Lung (tissue), 12 donors: ENCODE measurements around the gene IL18. TPM values are rescaled to one million over a fixed set of nuclear protein-coding genes. Genes with fewer than 3 reads are reported as not detected.

Source experiments
- ATAC-seq: fragments of 200-7000 bp; cut with Tn5 transposase; one replicate; pipeline ENCODE4 v1.9.1; 2020; ENCODE audit warnings: moderate number of reproducible peaks; ENCODE audit not compliant: insufficient read depth, low FRiP score
- DNase-seq, 3 donors: peaks; one replicate each; pipeline ENCODE4 v3.0.0-alpha.2; 2013 to 2017
- H3K27ac ChIP-seq, 2 donors: one replicate each; pipeline ENCODE4 v1.5.1; 2013; ENCODE audit warnings: mild to moderate bottlenecking in 2 of 2, moderate library complexity in 2 of 2, control low read depth in 1 of 2, inconsistent platforms in 1 of 2, low read depth in 1 of 2, low read length in 1 of 2
- H3K27me3 ChIP-seq, 3 donors: one replicate each; pipeline ENCODE4 v1.5.1; 2013; ENCODE audit warnings: low read length in 2 of 3; ENCODE audit not compliant: control insufficient read depth in 3 of 3, insufficient read depth in 3 of 3
- H3K36me3 ChIP-seq, 4 donors: one replicate each; pipeline ENCODE4 v1.5.1; 2013; ENCODE audit warnings: low read length in 4 of 4, mild to moderate bottlenecking in 1 of 4, moderate library complexity in 1 of 4; ENCODE audit not compliant: control insufficient read depth in 4 of 4, insufficient read depth in 4 of 4
- H3K4me1 ChIP-seq, 5 donors: one replicate each; pipeline ENCODE4 v1.5.1; 2013; ENCODE audit warnings: low read length in 5 of 5, mild to moderate bottlenecking in 2 of 5, moderate library complexity in 1 of 5; ENCODE audit not compliant: control insufficient read depth in 5 of 5, insufficient read depth in 5 of 5
- H3K4me3 ChIP-seq: one replicate; pipeline ENCODE4 v1.5.1; 2013; ENCODE audit warnings: mild to moderate bottlenecking, control low read depth, moderate library complexity
- H3K9ac ChIP-seq, 2 donors: one replicate each; pipeline ENCODE4 v1.5.1; 2013; ENCODE audit warnings: low read length in 2 of 2, control low read depth in 1 of 2; ENCODE audit not compliant: insufficient read depth in 1 of 2
- H3K9me3 ChIP-seq, 4 donors: one replicate each; pipeline ENCODE4 v1.5.1; 2013; ENCODE audit warnings: low read length in 3 of 4, mild to moderate bottlenecking in 1 of 4, moderate library complexity in 1 of 4; ENCODE audit not compliant: control insufficient read depth in 4 of 4, insufficient read depth in 3 of 4
- WGBS, 2 donors: extraction: QIAGEN DNeasy Blood & Tissue Kit; methylation state at CpG; one replicate each; pipeline ENCODE4 v1.1.7; 2013; 5-methylcytosine and 5-hydroxymethylcytosine counted together
- polyA plus RNA-seq, 2 donors: library from polyadenylated mRNA; stranded (reverse); fragments of 200-250 nt; gene quantifications; one replicate each; pipeline ENCODE4 v1.2.1, GENCODE V29; 2013
- total RNA-seq, 2 donors: library from RNA; depleted of rRNA in 1 of 2; stranded (reverse); fragments of >200 nt in 1 of 2; gene quantifications; one replicate each; pipeline ENCODE4 v1.2.1, GENCODE V29; 2014 to 2021
- TF ChIP-seq, protein P1 (sequence below): IDR thresholded peaks from 2 replicates; pipeline ENCODE4 v1.5.1; 2012; ENCODE audit warnings: mild to moderate bottlenecking; ENCODE audit errors: control extremely low read depth, extremely low read depth
- donor health status: control.
- donor health status: control.
- donor health status: Bipolar disorder and iron deficiency.
- donor health status: healthy.
- donor health status: DM: yes; HTN: yes; CAD: no.

The IL18 gene
- total and polyA plus RNA-seq, 4 donors: 23.7 to 88.9 (median 27.0) TPM

DNA sequence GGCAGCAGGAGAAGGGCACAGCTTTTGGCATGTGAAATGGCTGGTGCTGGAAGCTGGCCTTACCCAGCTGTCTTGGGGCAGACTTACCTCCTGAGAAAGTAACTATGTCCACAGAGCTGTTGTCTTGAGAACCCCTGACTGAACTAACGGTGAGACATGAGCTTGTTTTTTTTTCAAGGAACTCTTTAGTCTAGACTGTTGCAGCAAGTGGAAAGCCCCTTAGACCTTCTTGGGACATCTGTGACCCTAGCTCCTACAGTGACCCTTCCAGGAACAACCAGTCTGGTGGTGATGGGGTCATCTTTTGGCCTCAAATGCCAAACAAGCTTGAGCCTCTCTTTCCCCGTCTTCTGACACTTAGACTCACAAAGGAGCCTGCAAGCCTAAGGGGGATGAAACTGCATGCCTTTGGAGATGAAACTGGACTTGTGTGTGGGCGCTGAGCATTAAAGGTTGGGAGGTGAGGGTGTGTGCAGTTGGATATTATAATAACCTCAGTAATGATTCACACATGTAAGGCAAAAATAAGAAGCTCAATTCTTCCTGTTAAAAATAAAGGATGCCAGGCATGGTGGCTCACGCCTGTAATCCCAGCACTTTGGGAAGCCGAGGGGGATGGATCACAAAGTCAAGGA, 41.8 kb downstream of the IL18 start:
- ATAC-seq: no peak
- H3K27ac ChIP-seq: no peak overlapping the region
- H3K9ac ChIP-seq: no peak overlapping the region
- no peak overlapping the region for H3K4me3 ChIP-seq
- no peaks in the 10 kb centered on the region for H3K27me3 ChIP-seq
- H3K36me3 ChIP-seq: peaks cover 0 to 4% (median 0%) of the 10 kb centered on the region in 4 donors
- WGBS, 2 donors: 90 to 93% methylated on average over 5 of the region's 5 CpGs
- DNase-seq: no peak
- TF ChIP-seq, protein P1, sequence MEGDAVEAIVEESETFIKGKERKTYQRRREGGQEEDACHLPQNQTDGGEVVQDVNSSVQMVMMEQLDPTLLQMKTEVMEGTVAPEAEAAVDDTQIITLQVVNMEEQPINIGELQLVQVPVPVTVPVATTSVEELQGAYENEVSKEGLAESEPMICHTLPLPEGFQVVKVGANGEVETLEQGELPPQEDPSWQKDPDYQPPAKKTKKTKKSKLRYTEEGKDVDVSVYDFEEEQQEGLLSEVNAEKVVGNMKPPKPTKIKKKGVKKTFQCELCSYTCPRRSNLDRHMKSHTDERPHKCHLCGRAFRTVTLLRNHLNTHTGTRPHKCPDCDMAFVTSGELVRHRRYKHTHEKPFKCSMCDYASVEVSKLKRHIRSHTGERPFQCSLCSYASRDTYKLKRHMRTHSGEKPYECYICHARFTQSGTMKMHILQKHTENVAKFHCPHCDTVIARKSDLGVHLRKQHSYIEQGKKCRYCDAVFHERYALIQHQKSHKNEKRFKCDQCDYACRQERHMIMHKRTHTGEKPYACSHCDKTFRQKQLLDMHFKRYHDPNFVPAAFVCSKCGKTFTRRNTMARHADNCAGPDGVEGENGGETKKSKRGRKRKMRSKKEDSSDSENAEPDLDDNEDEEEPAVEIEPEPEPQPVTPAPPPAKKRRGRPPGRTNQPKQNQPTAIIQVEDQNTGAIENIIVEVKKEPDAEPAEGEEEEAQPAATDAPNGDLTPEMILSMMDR: no peak
- H3K4me1 ChIP-seq: no peaks in the 10 kb centered on the region
- no peaks in the 10 kb centered on the region for H3K9me3 ChIP-seq

DNA sequence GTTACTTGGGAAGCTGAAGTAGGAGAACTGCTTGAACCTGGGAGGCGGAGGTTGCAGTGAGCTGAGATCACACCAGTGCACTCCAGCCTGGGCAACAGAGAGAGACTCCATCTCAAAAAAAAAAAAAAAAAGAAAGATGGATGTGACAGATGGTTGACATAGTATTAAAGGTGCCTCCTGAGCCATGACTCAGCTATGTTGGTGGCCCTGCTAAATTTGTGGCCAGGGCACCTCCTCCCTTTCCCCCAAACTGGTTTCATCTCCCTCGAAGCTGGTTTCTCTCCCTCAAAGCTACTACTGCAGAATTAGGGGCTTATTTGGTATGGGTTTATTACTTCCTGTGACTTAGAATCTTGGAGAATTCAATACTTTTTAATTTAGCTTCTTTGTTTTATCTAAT, 45.7 kb downstream of the IL18 start:
- no peak for ATAC-seq
- 74 to 84% methylated on average over 2 of the region's 2 CpGs for WGBS, 2 donors

DNA sequence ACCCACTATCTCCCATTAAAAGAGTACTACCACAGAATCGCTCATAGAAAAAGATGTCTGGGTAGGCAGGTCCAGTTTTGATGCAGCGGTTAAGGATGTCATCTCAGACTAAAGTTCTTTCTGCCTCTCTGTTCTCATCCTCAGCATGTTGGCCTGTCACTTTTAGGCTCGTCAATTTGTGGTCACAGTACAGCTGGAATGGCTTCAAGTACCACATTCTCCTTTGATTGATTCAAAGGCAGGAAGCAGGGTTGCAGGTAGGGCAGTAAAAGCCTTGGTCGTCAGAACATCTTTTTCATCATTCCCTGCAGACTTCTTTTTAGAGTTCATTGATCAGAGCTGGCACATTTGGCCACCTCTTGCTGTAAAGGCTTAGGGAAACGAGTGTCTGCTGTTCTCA, 48.5 kb downstream of the IL18 start:
- Histone ChIP-seq H3K9ac (no peak overlapping the region), H3K27me3 (no peaks in the 10 kb centered on the region), H3K4me1 (no peaks in the 10 kb centered on the region), H3K27ac (no peak overlapping the region), H3K36me3 (peaks cover 0 to 4% (median 0%) of the 10 kb centered on the region in 4 donors), H3K9me3 (no peaks in the 10 kb centered on the region), H3K4me3 (no peak overlapping the region)
- TF ChIP-seq, protein P1: no peak
- WGBS, 2 donors: 79 to 83% methylated on average over 5 of the region's 5 CpGs
- no peak for ATAC-seq
- DNase-seq: no peak

More for the DNA sequence above, 45.7 kb downstream of the IL18 start:
- H3K27me3 ChIP-seq: no peaks in the 10 kb centered on the region
- H3K4me1 ChIP-seq: no peaks in the 10 kb centered on the region
- no peak overlapping the region for H3K9ac ChIP-seq
- no peaks in the 10 kb centered on the region for H3K9me3 ChIP-seq
- peaks cover 0 to 4% (median 0%) of the 10 kb centered on the region in 4 donors for H3K36me3 ChIP-seq
- no peak overlapping the region for H3K4me3 ChIP-seq
- TF ChIP-seq, protein P1: no peak
- H3K27ac ChIP-seq: no peak overlapping the region
- DNase-seq: no peak

DNA sequence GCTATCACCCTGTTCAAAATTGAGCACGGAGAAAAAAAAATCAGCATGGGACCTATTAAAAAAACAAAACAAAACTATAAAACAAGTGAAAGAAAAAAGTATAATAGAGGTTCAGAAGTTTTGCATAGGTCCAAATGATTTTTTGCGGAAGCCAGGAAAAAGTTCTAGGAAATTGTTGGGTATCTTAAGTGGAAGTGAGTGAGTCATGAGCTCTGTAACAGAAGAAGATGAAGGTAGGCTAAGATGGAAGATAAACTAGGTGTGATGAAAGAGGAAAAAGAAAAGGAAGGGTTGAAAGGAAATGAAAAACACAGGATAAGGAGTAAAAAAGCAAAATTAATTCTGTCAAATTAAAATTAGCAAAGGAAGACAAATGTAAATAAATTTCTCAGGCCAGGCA, 49.4 kb downstream of the IL18 start:
- 90 to 94% methylated on average over 2 of the region's 2 CpGs for WGBS, 2 donors

More for the DNA sequence above, 49.4 kb downstream of the IL18 start:
- Histone ChIP-seq H3K9ac (no peak overlapping the region), H3K4me1 (no peaks in the 10 kb centered on the region), H3K4me3 (no peak overlapping the region), H3K27me3 (no peaks in the 10 kb centered on the region), H3K27ac (no peak overlapping the region), H3K36me3 (peaks cover 0 to 4% (median 0%) of the 10 kb centered on the region in 4 donors), H3K9me3 (no peaks in the 10 kb centered on the region)
- TF ChIP-seq, protein P1: no peak
- DNase-seq (no peak), ATAC-seq (no peak)
